HepG2 (cell line): ENCODE results near the gene CCDC157. TPM values are rescaled to one million over a fixed set of nuclear protein-coding genes. Genes with fewer than 3 reads are reported as not detected.

Source experiments
- ARNT2 ChIP-seq: sonication (generic); formaldehyde crosslinking; IDR thresholded peaks from 2 replicates; pipeline ENCODE4 v1.8.0; 2022; ENCODE audit warnings: mild to moderate bottlenecking, low read depth, missing genetic modification reagents, moderate library complexity
- BRCA1 ChIP-seq: sonication (generic); formaldehyde crosslinking; IDR thresholded peaks from 2 replicates; pipeline ENCODE4 v1.4.0; 2020; ENCODE audit warnings: missing genetic modification reagents
- GATAD1 ChIP-seq: IDR thresholded peaks from 2 replicates; pipeline ENCODE4 v1.6.1; 2016; ENCODE audit warnings: missing genetic modification reagents, missing compliant biosample characterization
- MXD1 ChIP-seq: sonication (generic); formaldehyde crosslinking; IDR thresholded peaks from 2 replicates; pipeline ENCODE4 v1.4.0; 2020; ENCODE audit warnings: mild to moderate bottlenecking, missing genetic modification reagents
- POLR2G ChIP-seq: fragments of 200-400 bp; formaldehyde crosslinking; IDR thresholded peaks from 2 replicates; pipeline ENCODE4 v1.6.1; 2018; ENCODE audit warnings: mild to moderate bottlenecking, low read depth, low read length, moderate library complexity
- SAFB2 ChIP-seq: sonication (generic); formaldehyde crosslinking; IDR thresholded peaks from 2 replicates; pipeline ENCODE4 v1.5.1; 2020; ENCODE audit warnings: missing genetic modification reagents, low read depth, mild to moderate bottlenecking, borderline replicate concordance
- SAP130 ChIP-seq: IDR thresholded peaks from 2 replicates; pipeline ENCODE4 v1.6.1; 2016; ENCODE audit warnings: low read depth
- SIX1 ChIP-seq: sonication (generic); formaldehyde crosslinking; IDR thresholded peaks from 2 replicates; pipeline ENCODE4 v1.4.0; 2020; ENCODE audit warnings: missing genetic modification reagents, borderline replicate concordance
- SP2 ChIP-seq: sonication (generic); formaldehyde crosslinking; IDR thresholded peaks from 2 replicates; pipeline ENCODE4 v1.5.1; 2020; ENCODE audit warnings: mild to moderate bottlenecking, missing genetic modification reagents
- TFAP4 ChIP-seq: sonication (generic); IDR thresholded peaks from 2 replicates; pipeline ENCODE4 v1.6.1; 2016; ENCODE audit warnings: low read depth, borderline replicate concordance
- U2AF1 ChIP-seq: fragments of 200-400 bp; formaldehyde crosslinking; optimal IDR thresholded peaks from 2 replicates; pipeline ENCODE3; 2017; ENCODE audit warnings: mild to moderate bottlenecking, low read depth, low read length
- ZNF207 ChIP-seq: fragments of 450-650 bp; IDR thresholded peaks from 2 replicates; pipeline ENCODE4 v1.6.1; 2016; ENCODE audit warnings: antibody characterized with exemption, borderline replicate concordance
- ZNF550 ChIP-seq: sonication (generic); formaldehyde crosslinking; IDR thresholded peaks from 2 replicates; pipeline ENCODE4 v1.4.0; 2020; ENCODE audit warnings: mild to moderate bottlenecking, missing genetic modification reagents, borderline replicate concordance
- ZNF563 ChIP-seq: sonication (generic); formaldehyde crosslinking; IDR thresholded peaks from 2 replicates; pipeline ENCODE4 v1.8.0; 2022; ENCODE audit warnings: mild to moderate bottlenecking, moderate library complexity, missing genetic modification reagents
- ZNF652 ChIP-seq: IDR thresholded peaks from 2 replicates; pipeline ENCODE4 v1.6.1; 2016; ENCODE audit warnings: low read depth, borderline replicate concordance
- ZNF703 ChIP-seq: sonication (generic); formaldehyde crosslinking; IDR thresholded peaks from 2 replicates; pipeline ENCODE4 v1.5.1; 2020; ENCODE audit warnings: missing genetic modification reagents, mild to moderate bottlenecking, moderate library complexity, borderline replicate concordance
- ZNF792 ChIP-seq: IDR thresholded peaks from 2 replicates; pipeline ENCODE4 v1.6.1; 2016
- polyA plus RNA-seq, 8 experiments: library from polyadenylated mRNA; depleted of rRNA in 3 of 8; stranded (reverse) in 7 of 8; unstranded in 1 of 8; fragments of >200 nt; fragmentation: Illumina TruSeq in 4 of 8; extraction: Trizol in 4 of 8; gene quantifications; 2 replicates each; pipeline versions ENCODE4 v1.2.1 to v1.2.3, GENCODE V29; 2011 to 2016; ENCODE audit warnings: low read depth in 4 of 8, missing spikeins in 1 of 8, mixed read lengths in 1 of 8; ENCODE audit not compliant: insufficient read depth in 1 of 8
- total RNA-seq, 5 experiments: library from RNA; depleted of rRNA; stranded (reverse); fragments of >200 nt; fragmentation: Illumina TruSeq; extraction: Trizol; gene quantifications; 2 replicates each; pipeline ENCODE4 v1.2.3, GENCODE V29; 2016; ENCODE audit warnings: low read depth in 1 of 5
- TF ChIP-seq, protein P1 (sequence below): sonication (generic); formaldehyde crosslinking; IDR thresholded peaks from 2 replicates; pipeline ENCODE4 v1.4.0; 2020; ENCODE audit warnings: missing genetic modification reagents
- TF ChIP-seq, protein P2 (sequence below): IDR thresholded peaks from 2 replicates; pipeline ENCODE4 v1.6.1; 2016; ENCODE audit warnings: mild to moderate bottlenecking, missing biosample characterization, missing genetic modification reagents
- TF ChIP-seq, protein P3 (sequence below): IDR thresholded peaks from 2 replicates; pipeline ENCODE4 v1.4.0; 2020; ENCODE audit warnings: mild to moderate bottlenecking, missing genetic modification reagents
- TF ChIP-seq, protein P4 (sequence below): sonication (generic); formaldehyde crosslinking; IDR thresholded peaks from 2 replicates; pipeline ENCODE4 v1.8.0; 2022; ENCODE audit warnings: mild to moderate bottlenecking, missing genetic modification reagents

Gene CCDC157
- total and polyA plus RNA-seq, 2 of the 13 experiments (the other 11 are each of a cell fraction or from before 2014, with no cell fraction given), result 1.4 to 1.6 TPM

GRCh38 chr22:30423959-30424533 lies 67.2 kb downstream of the CCDC157 start (continued):
- TF ChIP-seq, protein P1, sequence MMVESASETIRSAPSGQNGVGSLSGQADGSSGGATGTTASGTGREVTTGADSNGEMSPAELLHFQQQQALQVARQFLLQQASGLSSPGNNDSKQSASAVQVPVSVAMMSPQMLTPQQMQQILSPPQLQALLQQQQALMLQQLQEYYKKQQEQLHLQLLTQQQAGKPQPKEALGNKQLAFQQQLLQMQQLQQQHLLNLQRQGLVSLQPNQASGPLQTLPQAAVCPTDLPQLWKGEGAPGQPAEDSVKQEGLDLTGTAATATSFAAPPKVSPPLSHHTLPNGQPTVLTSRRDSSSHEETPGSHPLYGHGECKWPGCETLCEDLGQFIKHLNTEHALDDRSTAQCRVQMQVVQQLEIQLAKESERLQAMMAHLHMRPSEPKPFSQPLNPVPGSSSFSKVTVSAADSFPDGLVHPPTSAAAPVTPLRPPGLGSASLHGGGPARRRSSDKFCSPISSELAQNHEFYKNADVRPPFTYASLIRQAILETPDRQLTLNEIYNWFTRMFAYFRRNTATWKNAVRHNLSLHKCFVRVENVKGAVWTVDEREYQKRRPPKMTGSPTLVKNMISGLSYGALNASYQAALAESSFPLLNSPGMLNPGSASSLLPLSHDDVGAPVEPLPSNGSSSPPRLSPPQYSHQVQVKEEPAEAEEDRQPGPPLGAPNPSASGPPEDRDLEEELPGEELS (CRISPR knock-in tag), result peak; percentile 43; the same call in 1 of the 2 replicates
- no peak for TF ChIP-seq ZNF550 (CRISPR knock-in tag)
- TF ChIP-seq POLR2G, result peak; percentile 69
- no peak; the same call in 1 of the 2 replicates for TF ChIP-seq ZNF652 (CRISPR knock-in tag)
- no peak for TF ChIP-seq BRCA1 (CRISPR knock-in tag)
- TF ChIP-seq U2AF1, result peak; percentile 34
- peak; percentile 84; the same call in 1 of the 2 replicates for TF ChIP-seq ZNF792 (CRISPR knock-in tag)
- TF ChIP-seq ZNF207, result no peak
- no peak; the same call in 1 of the 2 replicates for TF ChIP-seq SIX1 (CRISPR knock-in tag)
- TF ChIP-seq SP2, result peak; percentile 73
- peak; percentile 95 for TF ChIP-seq SAP130
- TF ChIP-seq MXD1 (CRISPR knock-in tag), result no peak
- TF ChIP-seq, protein P2, sequence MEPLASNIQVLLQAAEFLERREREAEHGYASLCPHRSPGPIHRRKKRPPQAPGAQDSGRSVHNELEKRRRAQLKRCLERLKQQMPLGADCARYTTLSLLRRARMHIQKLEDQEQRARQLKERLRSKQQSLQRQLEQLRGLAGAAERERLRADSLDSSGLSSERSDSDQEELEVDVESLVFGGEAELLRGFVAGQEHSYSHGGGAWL, result no peak
- TF ChIP-seq ZNF563, result no peak
- TF ChIP-seq GATAD1, result peak; percentile 85
- TF ChIP-seq ARNT2 (CRISPR knock-in tag), result peak; percentile 66; the same call in 1 of the 2 replicates
- TF ChIP-seq, protein P3, sequence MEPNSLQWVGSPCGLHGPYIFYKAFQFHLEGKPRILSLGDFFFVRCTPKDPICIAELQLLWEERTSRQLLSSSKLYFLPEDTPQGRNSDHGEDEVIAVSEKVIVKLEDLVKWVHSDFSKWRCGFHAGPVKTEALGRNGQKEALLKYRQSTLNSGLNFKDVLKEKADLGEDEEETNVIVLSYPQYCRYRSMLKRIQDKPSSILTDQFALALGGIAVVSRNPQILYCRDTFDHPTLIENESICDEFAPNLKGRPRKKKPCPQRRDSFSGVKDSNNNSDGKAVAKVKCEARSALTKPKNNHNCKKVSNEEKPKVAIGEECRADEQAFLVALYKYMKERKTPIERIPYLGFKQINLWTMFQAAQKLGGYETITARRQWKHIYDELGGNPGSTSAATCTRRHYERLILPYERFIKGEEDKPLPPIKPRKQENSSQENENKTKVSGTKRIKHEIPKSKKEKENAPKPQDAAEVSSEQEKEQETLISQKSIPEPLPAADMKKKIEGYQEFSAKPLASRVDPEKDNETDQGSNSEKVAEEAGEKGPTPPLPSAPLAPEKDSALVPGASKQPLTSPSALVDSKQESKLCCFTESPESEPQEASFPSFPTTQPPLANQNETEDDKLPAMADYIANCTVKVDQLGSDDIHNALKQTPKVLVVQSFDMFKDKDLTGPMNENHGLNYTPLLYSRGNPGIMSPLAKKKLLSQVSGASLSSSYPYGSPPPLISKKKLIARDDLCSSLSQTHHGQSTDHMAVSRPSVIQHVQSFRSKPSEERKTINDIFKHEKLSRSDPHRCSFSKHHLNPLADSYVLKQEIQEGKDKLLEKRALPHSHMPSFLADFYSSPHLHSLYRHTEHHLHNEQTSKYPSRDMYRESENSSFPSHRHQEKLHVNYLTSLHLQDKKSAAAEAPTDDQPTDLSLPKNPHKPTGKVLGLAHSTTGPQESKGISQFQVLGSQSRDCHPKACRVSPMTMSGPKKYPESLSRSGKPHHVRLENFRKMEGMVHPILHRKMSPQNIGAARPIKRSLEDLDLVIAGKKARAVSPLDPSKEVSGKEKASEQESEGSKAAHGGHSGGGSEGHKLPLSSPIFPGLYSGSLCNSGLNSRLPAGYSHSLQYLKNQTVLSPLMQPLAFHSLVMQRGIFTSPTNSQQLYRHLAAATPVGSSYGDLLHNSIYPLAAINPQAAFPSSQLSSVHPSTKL, result peak; percentile 41; the same call in 1 of the 2 replicates
- no peak for TF ChIP-seq SAFB2 (CRISPR knock-in tag)
- TF ChIP-seq, protein P4, sequence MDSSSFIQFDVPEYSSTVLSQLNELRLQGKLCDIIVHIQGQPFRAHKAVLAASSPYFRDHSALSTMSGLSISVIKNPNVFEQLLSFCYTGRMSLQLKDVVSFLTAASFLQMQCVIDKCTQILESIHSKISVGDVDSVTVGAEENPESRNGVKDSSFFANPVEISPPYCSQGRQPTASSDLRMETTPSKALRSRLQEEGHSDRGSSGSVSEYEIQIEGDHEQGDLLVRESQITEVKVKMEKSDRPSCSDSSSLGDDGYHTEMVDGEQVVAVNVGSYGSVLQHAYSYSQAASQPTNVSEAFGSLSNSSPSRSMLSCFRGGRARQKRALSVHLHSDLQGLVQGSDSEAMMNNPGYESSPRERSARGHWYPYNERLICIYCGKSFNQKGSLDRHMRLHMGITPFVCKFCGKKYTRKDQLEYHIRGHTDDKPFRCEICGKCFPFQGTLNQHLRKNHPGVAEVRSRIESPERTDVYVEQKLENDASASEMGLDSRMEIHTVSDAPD (CRISPR knock-in tag), result no peak
- peak; percentile 97 for TF ChIP-seq TFAP4
- no peak for TF ChIP-seq ZNF703
